Endothelial cell of umbilical vein (primary cell): ENCODE measurements around the gene KIAA2012. TPM values are rescaled to one million over a fixed set of nuclear protein-coding genes. Genes with fewer than 3 reads are reported as not detected.

Experiments
- BruUV-seq: library from RNA; stranded (reverse); fragments of 400-500 nt; replicated peaks from 2 replicates; lab custom pipeline; 2021; lab: Mats Ljungman, UMichigan
- CTCF ChIA-PET: fragments of 300-600, 350-600 bp; sonication (Branson Sonifier 250); formaldehyde crosslinking; loops from one replicate; lab custom pipeline; 2021; ENCODE audit warnings: antibody characterized with exemption, inconsistent platforms; lab: Charles Lee
- POLR2A ChIA-PET: fragments of 300-600, 350-600 bp; sonication (Branson Sonifier 250); formaldehyde crosslinking; loops from one replicate; lab custom pipeline; 2021; ENCODE audit warnings: antibody characterized with exemption, inconsistent platforms; lab: Charles Lee
- DNase-seq: peaks from one replicate; pipeline ENCODE4 v3.0.0-alpha.2; 2011; ENCODE audit warnings: low read depth, low spot score
- FAIRE-seq: peaks from 2 replicates; lab custom pipeline; 2011; peaks lifted over from hg19 to GRCh38; lab: Jason Lieb, UNC
- H2AFZ ChIP-seq: 2 replicates; pipeline ENCODE4 v1.6.0; 2012; ENCODE audit warnings: low read depth, low read length, control low read depth, inconsistent platforms
- H3K27ac ChIP-seq: 2 replicates; pipeline ENCODE4 v1.5.1; 2011; ENCODE audit warnings: low read depth, mild to moderate bottlenecking, control low read depth, low read length, moderate library complexity; ENCODE audit not compliant: insufficient read depth
- H3K27me3 ChIP-seq, 2 experiments: 2 replicates each; pipeline versions ENCODE4 v1.6.0 to v1.6.1; 2011; ENCODE audit warnings: low read length in 2 of 2, mixed read lengths in 1 of 2; ENCODE audit not compliant: control insufficient read depth in 2 of 2, insufficient read depth in 2 of 2
- H3K36me3 ChIP-seq, 2 experiments: 2 replicates in 1 of 2; 3 replicates in 1 of 2; pipeline ENCODE4 v1.5.1; 2011; ENCODE audit warnings: low read length in 2 of 2, mild to moderate bottlenecking in 1 of 2, moderate library complexity in 1 of 2; ENCODE audit not compliant: control insufficient read depth in 2 of 2, insufficient read depth in 2 of 2; ENCODE audit errors: extremely low read depth in 1 of 2
- H3K4me1 ChIP-seq: 3 replicates; pipeline ENCODE4 v1.5.1; 2011; ENCODE audit warnings: mild to moderate bottlenecking, low read length; ENCODE audit not compliant: control insufficient read depth, insufficient read depth; ENCODE audit errors: extremely low read depth
- H3K4me2 ChIP-seq: 2 replicates; pipeline ENCODE4 v1.6.1; 2011; ENCODE audit warnings: low read length, control low read depth, mixed read lengths; ENCODE audit not compliant: insufficient read depth
- H3K4me3 ChIP-seq, 3 experiments: fragments of 200-600 bp in 1 of 3; sonication (generic), shearing (Covaris generic) in 1 of 3; replicated peaks in 1 of 3; 2 replicates each; pipeline ENCODE4 v1.5.1; 2011 to 2016; ENCODE audit warnings: control low read depth in 3 of 3, low read length in 3 of 3, mild to moderate bottlenecking in 2 of 3, inconsistent platforms in 1 of 3, low read depth in 1 of 3, moderate library complexity in 1 of 3; ENCODE audit not compliant: insufficient read depth in 1 of 3
- H3K79me2 ChIP-seq: 2 replicates; pipeline ENCODE4 v1.6.0; 2012; ENCODE audit warnings: low read length, inconsistent platforms; ENCODE audit not compliant: control insufficient read depth, insufficient read depth
- H3K9ac ChIP-seq: replicated peaks from 2 replicates; pipeline ENCODE3; 2011; ENCODE audit warnings: low read length, control low read depth; ENCODE audit not compliant: insufficient read depth; ENCODE audit errors: extremely low read depth
- H3K9me1 ChIP-seq: replicated peaks from 3 replicates; pipeline ENCODE4 v1.6.0; 2011; ENCODE audit warnings: mild to moderate bottlenecking, low read length; ENCODE audit not compliant: control insufficient read depth, insufficient read depth; ENCODE audit errors: extremely low read depth
- H3K9me3 ChIP-seq: replicated peaks from 2 replicates; pipeline ENCODE4 v1.5.1; 2012; ENCODE audit warnings: low read length, inconsistent platforms; ENCODE audit not compliant: control insufficient read depth, insufficient read depth
- H4K20me1 ChIP-seq: replicated peaks from 2 replicates; pipeline ENCODE3; 2011; ENCODE audit warnings: mild to moderate bottlenecking, low read length; ENCODE audit not compliant: control insufficient read depth, insufficient read depth; ENCODE audit errors: extremely low read depth
- EZH2 ChIP-seq: IDR thresholded peaks from 2 replicates; pipeline ENCODE4 v1.6.1; 2012; ENCODE audit warnings: borderline replicate concordance, low read depth, mild to moderate bottlenecking, moderate library complexity, low read length, inconsistent platforms; ENCODE audit not compliant: severe bottlenecking
- FOS ChIP-seq: IDR thresholded peaks from 2 replicates; pipeline ENCODE4 v1.6.1; 2011; ENCODE audit warnings: mild to moderate bottlenecking, low read length, moderate library complexity, borderline replicate concordance; ENCODE audit not compliant: insufficient read depth
- GATA2 ChIP-seq: IDR thresholded peaks from 2 replicates; pipeline ENCODE4 v1.7.0; 2011; ENCODE audit warnings: low read depth, mild to moderate bottlenecking, moderate library complexity, mixed read lengths, low read length; ENCODE audit not compliant: insufficient read length, insufficient read depth
- JUN ChIP-seq: IDR thresholded peaks from 2 replicates; pipeline ENCODE4 v1.6.1; 2011; ENCODE audit warnings: borderline replicate concordance, low read depth; ENCODE audit not compliant: insufficient read length, insufficient read depth
- MYC ChIP-seq: IDR thresholded peaks from one replicate; pipeline ENCODE4 v1.6.1; 2011; ENCODE audit warnings: mild to moderate bottlenecking, low read depth, low read length
- POLR2A ChIP-seq: IDR thresholded peaks from 2 replicates; pipeline ENCODE4 v1.6.1; 2012; ENCODE audit warnings: low read depth, mild to moderate bottlenecking, control low read depth, low read length
- POLR2AphosphoS5 ChIP-seq: IDR thresholded peaks from 2 replicates; pipeline ENCODE4 v1.6.1; 2012; ENCODE audit warnings: low read depth, mild to moderate bottlenecking, control low read depth, low read length, moderate library complexity; ENCODE audit not compliant: insufficient read depth
- dilution Hi-C: fragments of 300-500 bp; cut with MboI; formaldehyde crosslinking; loops from one replicate; pipeline ENCODE4 v1.15.0; 2019; ENCODE audit warnings: low sequenced_read_pairs; ENCODE audit not compliant: extremely low pct_ligation_motif_present
- intact Hi-C: fragments of 100-400 bp; cut with micrococcal nuclease; formaldehyde crosslinking; loops from one replicate; pipeline ENCODE4 v1.10.0; 2022
- polyA plus RNA-seq, 4 experiments: library from polyadenylated mRNA; depleted of rRNA in 3 of 4; stranded (reverse) in 3 of 4; unstranded in 1 of 4; fragments of >200 nt; gene quantifications; 2 replicates each; pipeline versions ENCODE4 v1.2.1 to v1.2.3, GENCODE V29; 2011 to 2012; ENCODE audit warnings: missing spikeins in 1 of 4
- total RNA-seq: library from RNA; stranded (reverse); gene quantifications from 2 replicates; pipeline ENCODE4 v1.2.3, GENCODE V29; 2021
- TF ChIP-seq, protein P1 (sequence below): IDR thresholded peaks from 2 replicates; pipeline ENCODE4 v1.6.1; 2011; ENCODE audit not compliant: insufficient read depth, insufficient read length
- TF ChIP-seq, protein P2 (sequence below), 2 donors: IDR thresholded peaks; 1 replicate in 1 of 2; 2 replicates in 1 of 2; pipeline ENCODE4 v1.5.1; 2011; ENCODE audit warnings: low read length in 2 of 2, mild to moderate bottlenecking in 2 of 2, moderate library complexity in 2 of 2, control low read depth in 1 of 2, inconsistent platforms in 1 of 2, low read depth in 1 of 2; ENCODE audit not compliant: insufficient read depth in 1 of 2; ENCODE audit errors: extremely low read depth in 1 of 2

KIAA2012 gene
- total and polyA plus RNA-seq, 2 donors (not counting 3 experiments of a cell fraction or from before 2014, with no cell fraction given) = not detected

GRCh38 chr2:202141329-202141947 lies 68.4 kb downstream of the KIAA2012 start:
- H3K4me1 ChIP-seq = no peaks in the 10 kb centered on the region
- ChIA-PET CTCF (no interaction called here), POLR2A (no interaction called here)
- no peaks in the 10 kb centered on the region for H3K79me2 ChIP-seq
- no peak overlapping the region for H3K27ac ChIP-seq
- H3K4me3 ChIP-seq = no peak overlapping the region
- H3K27me3 ChIP-seq = peaks cover 7 to 8% of the 10 kb centered on the region in 2 experiments
- no peaks in the 10 kb centered on the region for H3K36me3 ChIP-seq
- no peak overlapping the region for H3K4me2 ChIP-seq
- no peaks in the 10 kb centered on the region for H3K9me1 ChIP-seq
- TF ChIP-seq JUN = no peak
- TF ChIP-seq MYC = no peak
- TF ChIP-seq POLR2A = no peak
- TF ChIP-seq, protein P1, sequence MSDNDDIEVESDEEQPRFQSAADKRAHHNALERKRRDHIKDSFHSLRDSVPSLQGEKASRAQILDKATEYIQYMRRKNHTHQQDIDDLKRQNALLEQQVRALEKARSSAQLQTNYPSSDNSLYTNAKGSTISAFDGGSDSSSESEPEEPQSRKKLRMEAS = no peak
- TF ChIP-seq GATA2 = no peak
- no peak for TF ChIP-seq FOS
- TF ChIP-seq POLR2AphosphoS5 = no peak
- no peak for TF ChIP-seq EZH2
- TF ChIP-seq, protein P2, sequence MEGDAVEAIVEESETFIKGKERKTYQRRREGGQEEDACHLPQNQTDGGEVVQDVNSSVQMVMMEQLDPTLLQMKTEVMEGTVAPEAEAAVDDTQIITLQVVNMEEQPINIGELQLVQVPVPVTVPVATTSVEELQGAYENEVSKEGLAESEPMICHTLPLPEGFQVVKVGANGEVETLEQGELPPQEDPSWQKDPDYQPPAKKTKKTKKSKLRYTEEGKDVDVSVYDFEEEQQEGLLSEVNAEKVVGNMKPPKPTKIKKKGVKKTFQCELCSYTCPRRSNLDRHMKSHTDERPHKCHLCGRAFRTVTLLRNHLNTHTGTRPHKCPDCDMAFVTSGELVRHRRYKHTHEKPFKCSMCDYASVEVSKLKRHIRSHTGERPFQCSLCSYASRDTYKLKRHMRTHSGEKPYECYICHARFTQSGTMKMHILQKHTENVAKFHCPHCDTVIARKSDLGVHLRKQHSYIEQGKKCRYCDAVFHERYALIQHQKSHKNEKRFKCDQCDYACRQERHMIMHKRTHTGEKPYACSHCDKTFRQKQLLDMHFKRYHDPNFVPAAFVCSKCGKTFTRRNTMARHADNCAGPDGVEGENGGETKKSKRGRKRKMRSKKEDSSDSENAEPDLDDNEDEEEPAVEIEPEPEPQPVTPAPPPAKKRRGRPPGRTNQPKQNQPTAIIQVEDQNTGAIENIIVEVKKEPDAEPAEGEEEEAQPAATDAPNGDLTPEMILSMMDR (IDR thresholded peaks at IDR 0.05; ENCODE audit: extremely low read depth in 1 of 2, insufficient read depth in 1 of 2, low read depth in 1 of 2, low read length in 2 of 2) = no peak
- H4K20me1 ChIP-seq = no peaks in the 10 kb centered on the region
- FAIRE-seq (no peak), DNase-seq (no peak)
- dilution Hi-C loops (no loop called here), intact Hi-C loops (no loop called here)
- no peak overlapping the region for H2AFZ ChIP-seq
- H3K9me3 ChIP-seq = no peaks in the 10 kb centered on the region
- no peak overlapping the region for H3K9ac ChIP-seq
- no TSS peak for BruUV-seq
